ENCODE data around the gene GPATCH2L.

Gene GPATCH2L

DNA sequence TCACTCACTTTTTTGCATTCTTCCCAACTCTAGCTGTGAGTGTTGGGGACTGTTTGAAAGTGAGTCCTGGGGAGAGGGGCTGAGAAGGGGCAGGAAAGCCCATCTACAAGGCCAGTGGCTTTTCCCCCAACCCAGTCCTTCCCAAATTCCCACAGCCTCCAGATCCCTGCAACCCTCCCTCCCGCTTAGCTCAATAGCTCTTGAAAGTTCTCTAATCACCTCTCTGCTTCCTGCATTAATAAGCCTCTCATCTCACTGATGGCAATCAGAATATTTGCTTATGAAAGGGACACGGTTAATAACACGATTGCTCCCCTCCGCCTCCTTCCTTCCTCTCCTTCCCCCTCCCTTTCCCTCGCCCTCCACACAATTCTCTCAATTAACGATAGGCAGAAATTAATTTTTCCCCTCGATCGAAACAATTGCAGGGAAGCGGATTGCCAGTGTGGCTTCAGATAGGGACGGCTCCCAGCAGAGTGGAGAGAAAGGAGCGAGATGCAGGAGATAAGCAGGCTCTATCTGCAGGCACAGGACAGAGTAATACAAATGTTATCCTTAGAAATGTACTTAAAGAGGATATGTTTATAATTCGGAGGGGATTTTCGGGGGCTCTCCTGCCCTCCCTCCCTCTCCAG is 15.1 kb upstream of the GPATCH2L start:
- DNase-seq (ENCODE audit: low spot score): no peak

DNA sequence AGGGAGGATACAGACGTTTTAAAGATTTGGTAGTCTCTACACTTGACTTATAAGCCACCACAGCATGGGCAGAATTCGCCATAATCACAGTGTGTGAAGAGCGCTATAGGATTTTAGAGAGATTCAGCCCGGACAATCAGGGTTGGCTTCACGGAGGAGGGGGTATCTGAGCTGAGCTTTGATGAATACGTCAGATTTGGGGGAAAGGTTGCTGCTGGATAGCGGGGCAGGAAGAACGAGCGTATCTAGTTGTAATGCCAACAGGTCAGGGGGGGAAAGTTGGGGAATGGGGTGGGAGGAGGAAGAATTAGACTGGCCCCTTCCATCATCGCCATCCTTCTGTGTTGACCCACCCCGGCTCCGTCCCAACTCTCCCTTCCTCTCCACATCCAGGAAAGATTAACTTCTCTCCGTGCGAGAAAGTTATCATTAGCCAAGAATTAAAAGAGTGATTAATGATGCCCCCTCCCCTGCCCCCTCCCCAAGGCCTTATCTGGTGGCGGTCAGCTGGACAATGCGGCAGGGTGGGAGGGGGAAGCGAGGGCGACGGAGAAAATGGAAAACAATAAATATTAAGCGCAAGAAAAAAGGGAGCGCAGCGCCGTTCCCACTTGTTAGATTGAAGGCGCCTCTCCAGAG is 13.5 kb upstream of the GPATCH2L start:
- no peak for DNase-seq (ENCODE audit: low spot score)

DNA sequence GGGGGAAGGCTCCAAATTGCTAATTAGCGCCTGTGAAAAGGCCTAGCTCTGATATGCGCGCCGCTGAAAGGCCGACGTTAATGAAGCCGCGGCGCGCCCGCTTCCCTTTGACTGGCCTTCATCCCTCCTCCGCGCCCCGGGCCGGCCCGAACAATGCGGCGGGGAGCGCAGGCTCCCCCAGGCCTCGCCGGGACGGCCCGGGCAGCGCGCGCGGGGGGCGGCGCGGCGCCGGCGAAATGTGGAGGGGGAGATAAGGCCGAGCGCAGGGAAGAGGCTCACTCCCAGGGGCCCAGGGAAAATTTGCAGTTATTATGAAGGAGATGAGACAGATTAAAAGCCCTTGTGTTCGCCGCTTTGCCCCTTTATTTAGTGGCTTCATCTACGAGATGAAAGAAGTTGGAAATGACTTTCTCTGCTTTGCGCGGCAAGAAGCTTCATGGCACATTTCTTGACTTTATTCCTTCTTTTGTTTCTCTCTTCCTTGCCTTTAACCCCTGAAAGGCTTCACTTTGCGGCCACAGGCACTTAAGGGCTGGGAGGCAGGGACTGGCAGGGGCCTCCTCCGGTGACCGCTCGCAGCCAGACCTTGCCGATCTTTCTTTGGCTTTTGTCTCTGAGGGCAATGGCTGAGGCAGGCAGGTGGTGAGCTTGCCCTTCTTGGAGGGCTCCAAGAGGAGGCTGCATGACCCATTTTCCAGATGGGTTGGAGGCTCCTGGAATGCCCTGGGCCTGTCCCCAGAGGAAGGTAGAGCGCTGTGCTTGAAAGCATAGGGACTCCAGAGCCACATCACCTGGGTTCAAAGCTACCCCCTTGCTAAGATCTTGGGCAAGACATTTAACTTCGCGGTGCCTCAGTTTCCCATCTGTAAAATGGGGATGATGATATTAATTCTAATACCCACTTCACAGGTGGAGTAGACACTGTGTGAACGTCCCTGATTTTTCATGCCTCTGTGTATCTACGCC is 12.7 kb upstream of the GPATCH2L start:
- DNase-seq (ENCODE audit: low spot score): no peak

DNA sequence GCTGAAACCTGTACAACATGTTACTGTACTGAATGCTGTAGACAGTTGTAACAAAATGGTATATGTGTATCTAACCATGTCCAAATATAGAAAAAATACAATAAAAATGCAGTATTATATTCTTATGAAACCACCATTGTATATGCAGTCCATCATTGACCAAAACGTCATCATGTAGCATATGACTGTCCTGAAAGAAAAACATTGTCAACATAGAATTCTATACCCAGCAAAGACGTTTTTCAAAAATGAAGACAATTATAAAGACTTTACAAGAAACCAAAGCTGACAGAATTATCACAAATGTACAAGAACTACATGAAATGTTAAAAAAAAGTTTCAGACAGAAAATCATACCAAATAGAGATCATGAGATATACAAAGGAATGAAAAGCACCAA is 8.1 kb upstream of the GPATCH2L start:
- DNase-seq (ENCODE audit: low spot score): no peak

DNA sequence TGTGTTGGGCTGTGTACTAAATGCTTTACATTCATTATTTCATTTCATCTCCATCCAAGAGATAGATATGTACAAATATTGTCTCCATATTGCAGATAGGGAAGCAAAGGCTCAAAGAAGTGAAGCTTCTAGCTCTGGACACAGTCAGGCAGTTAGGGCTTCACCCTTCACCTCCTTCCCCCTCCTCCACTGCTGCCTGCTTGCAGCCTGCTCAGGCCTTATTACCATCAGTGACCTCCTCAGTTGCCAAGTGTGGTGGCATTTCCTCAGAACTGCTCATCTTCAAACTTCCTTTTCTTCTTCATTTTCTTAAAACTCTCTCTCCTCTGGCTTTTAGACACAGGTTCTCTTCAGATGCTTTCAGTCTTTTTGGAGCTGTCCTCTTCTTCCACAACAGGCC is 4.7 kb upstream of the GPATCH2L start:
- no peak for DNase-seq (ENCODE audit: low spot score)

DNA sequence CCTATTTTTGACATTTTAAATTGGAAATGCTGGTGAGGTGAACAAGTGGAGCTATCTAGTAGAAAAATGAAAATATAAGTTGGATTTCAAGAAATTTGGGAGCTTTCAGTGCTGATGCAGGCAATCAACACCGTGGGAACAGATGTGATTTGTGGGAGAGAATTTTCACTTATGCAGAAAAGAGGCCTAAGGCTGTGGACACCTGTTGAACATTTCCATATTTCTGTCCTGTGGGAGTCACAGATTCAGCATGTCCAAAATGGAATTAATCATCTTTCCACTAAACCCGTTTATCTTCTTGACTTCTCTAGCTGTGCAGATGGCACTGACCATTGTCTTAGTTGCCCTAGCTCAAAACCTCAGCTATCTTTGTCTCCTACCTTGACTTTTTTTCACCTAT is 2.5 kb upstream of the GPATCH2L start:
- DNase-seq (ENCODE audit: low spot score): no peak

DNA sequence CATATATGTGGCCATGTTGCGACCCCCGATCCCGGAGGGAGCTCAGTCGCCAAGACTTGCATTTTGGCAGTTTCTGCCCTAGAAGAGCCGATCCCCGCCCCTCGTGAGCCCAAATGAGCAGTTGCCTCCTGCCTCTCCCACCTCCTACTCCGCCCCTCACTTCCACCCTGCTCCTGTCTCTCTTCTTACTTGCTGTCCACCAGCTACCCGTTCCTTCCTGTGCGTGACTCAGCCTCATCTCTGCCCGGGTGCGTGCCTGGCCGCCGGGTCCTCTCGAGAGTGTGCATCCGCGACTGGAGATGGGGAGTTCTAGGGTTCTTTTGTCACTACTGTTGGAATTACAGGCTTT is 585 bp downstream of the GPATCH2L start:
- peak; percentile 90 for DNase-seq (ENCODE audit: low spot score)

DNA sequence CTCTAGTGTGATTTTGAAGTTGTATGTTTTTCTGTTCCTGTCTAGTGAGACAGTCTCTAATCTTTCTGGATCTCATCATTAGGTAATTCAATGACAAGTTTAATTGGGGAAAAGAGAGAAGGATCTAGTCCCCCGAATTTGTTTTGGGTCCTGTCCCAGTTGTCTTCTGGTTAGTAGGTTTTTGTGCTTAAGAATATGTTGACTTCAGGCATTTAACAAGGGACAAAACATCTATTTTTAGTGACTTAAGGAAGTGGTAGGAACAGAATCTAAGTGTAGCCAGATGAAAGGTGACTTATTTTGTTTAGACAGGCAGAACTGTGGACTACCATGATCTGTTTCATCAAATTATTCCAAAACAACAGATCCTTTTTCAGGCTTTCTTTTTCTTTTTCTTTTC is 2.2 kb downstream of the GPATCH2L start:
- no peak for DNase-seq (ENCODE audit: low spot score)

DNA sequence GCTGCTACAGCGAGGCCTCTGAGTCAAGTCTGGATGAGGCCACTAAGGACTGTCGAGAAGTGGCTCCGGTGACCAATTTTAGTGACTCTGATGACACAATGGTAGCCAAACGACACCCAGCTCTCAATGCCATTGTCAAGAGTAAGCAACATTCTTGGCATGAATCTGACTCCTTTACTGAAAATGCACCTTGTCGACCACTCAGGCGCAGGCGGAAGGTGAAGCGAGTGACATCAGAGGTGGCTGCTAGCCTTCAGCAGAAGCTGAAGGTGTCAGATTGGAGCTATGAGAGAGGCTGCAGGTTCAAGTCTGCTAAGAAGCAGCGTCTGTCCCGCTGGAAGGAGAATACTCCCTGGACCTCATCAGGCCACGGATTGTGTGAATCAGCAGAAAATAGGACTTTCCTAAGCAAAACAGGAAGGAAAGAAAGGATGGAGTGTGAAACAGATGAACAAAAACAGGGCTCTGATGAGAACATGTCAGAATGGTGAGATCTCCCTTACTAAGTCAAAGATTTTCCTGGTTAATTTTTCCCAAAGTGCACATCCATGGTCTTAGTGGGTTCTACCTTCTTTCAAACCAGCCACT is 2.9 kb downstream of the GPATCH2L start:
- DNase-seq (ENCODE audit: low spot score): peak; percentile 6

DNA sequence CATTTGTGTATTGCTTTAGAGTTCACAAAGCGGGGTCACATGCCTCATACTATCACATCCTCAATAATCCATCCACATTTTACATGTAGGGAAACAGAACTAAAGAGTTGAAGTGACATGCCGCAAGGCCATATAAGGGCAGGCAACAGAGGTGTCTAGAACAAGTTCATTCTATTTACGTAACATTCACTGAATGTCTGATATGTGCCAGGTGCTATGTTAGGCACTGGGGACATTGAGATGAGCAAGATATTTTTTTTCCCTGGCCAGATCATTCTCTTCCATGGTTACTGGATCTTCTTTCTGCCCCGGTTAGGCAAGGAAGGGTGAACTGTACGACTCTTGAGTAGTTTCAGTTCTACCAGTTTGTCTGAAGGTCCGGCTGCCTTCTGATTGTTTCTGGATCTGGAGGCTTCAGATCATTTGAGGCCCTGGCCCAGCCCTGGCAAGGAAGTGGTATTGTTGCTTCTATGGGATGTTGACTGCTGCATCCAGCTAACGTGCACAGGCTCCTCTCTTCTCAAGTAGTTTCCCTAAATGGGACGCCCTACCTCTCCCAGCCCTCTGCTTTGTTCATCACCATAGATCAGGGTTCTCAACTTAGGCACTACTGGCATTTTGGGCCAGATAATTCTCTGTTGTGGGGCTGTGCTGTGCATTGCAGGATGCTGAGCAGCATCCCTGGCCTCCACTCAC is 12.1 kb downstream of the GPATCH2L start:
- DNase-seq (ENCODE audit: low spot score): no peak

DNA sequence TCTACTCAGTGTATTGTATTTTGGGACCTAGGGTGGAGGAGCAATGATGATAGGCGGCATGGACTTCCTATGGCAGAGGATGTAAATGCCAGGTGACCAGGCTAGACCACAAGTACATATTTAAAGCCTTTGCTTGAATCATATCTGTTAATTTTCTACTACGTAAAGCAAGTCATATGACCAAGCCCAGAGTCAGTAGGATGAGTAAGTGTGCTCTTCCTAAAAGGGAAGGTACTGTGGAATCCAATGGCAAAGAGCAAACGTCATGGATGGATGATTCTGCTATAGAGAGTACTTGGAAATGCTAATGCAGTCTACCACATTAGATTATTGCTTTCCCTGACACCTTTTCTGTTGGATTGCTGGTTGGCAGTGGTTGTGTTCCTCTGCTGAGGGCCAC is 16.8 kb downstream of the GPATCH2L start:
- peak; percentile 98 for DNase-seq (ENCODE audit: low spot score)

DNA sequence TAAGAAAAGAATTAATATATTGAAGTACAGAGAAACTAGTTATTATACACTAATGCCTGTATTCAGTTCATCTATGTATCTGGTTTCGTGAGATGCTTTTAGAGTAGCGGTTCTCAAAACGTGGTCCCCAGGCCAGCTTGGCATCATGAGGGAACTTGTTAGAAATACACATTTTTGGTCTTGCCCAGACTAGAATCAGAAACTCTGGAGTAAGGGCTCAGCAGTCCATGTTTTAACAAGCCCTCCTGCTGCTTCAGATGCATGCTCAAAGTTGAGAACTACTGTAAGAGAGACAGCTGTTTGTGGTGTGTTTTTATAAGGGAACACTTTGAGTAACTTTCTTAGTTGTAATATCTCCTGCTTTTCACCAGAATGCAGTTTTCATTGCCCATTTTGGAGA is 18.1 kb downstream of the GPATCH2L start:
- DNase-seq (ENCODE audit: low spot score): no peak

DNA sequence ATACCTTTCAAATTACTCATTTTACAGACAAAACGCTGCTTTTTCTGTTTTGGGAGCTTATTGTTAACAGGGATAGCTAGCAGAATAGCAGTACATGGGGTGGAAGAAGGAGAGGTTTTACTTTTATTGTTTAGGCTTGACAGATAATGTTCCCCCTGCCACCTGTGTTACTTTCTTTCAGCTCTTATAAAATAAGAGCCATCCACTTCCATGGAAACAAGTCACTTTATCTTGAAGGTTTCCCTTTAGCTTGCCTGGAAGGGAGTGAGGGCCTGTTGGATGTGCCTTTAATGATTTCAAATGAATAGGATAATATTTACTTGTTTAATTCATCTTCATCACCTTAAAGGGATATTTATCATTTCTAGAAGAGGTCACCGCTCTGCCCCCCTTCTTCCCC is 23.3 kb downstream of the GPATCH2L start:
- no peak for DNase-seq (ENCODE audit: low spot score)

DNA sequence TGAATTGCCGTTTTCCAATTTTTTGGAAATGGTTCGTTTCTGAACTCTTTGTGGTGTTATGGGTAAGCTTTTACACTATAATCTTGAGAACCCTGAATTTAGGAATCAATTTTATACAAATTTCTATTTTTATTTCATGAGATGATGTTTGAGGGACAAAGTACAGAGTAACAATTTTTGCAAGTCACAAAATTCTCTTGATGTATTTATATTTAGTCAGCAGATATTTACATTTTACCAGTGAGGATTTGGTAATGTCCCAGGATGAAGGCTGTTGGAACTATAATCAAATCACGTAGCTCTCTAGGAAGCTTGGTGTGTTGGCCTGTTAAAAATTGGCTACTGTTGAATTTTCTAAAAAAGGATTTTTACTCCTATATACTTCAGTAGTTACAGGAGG is 24.2 kb downstream of the GPATCH2L start:
- DNase-seq (ENCODE audit: low spot score): no peak

DNA sequence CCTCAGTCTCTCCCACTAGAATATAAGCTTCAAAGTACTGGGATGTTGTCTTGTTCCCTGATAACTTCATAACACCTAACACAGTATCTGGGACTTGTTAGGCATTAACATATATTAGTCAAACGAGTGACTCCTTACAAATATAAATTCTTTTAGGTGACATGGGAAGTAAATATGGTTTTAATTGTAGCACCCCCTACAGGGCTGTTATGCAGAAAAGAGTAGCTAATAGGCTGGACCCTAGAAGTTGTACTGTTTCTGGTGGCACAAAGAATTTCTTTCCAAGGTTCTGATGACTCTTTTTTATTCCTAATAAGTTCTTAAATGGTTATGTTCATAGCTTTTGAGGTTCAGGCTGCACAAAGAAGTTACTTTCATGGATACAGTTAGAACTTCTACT is 29.8 kb downstream of the GPATCH2L start:
- DNase-seq (ENCODE audit: low spot score): peak; percentile 18

DNA sequence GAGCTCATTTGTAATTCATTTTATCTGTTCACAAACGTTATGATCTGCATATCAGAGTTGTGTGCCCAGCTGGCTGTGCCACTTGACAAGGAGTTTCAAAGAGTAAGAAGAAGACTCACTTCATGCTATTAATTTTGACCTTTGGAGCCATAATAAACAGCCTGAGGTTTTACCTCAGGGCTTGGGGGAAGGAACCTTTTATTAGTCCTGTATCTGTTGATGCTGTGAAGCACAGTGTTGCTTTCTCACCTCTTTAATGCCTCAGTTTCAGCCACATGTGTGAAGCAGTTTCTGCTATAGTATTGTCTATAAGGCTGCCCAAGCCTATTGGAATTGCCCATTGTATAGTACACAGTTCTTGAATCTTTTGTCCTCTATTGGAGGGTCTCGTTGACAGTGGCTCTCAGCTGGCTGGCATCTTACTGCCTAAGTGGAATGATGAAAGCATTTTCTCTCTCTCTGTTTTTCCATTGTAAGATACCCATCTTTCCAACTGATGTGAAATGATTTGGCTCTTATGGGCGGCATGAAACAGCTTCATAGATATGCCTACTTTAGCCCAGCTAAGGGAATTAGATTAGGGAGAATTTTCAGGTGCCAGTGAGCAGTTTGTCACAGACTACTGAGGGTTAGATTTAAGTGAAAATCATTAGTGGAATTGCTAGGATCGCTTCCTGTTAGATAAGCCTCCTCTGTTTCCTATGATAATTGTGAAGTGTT is 34.7 kb downstream of the GPATCH2L start:
- DNase-seq (ENCODE audit: low spot score): no peak

DNA sequence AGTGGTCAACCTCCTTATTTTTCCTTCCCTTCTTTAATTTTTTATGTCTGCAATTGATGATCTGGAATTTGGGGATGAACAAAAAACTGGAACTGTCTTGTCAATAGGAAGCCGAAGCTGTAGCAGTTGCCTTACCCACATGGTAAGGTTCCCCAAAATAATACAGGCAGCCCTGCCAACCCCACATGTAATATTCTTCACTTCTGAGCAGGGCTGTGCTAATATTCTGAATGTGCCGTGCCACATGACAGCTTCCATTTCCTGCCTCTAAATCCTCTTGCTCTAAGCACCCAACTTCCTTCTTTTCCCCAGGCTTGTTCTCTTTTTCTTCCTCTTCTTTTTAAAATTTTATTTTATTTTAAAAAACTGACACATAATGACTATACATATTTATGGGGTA is 39.6 kb downstream of the GPATCH2L start:
- no peak for DNase-seq (ENCODE audit: low spot score)

DNA sequence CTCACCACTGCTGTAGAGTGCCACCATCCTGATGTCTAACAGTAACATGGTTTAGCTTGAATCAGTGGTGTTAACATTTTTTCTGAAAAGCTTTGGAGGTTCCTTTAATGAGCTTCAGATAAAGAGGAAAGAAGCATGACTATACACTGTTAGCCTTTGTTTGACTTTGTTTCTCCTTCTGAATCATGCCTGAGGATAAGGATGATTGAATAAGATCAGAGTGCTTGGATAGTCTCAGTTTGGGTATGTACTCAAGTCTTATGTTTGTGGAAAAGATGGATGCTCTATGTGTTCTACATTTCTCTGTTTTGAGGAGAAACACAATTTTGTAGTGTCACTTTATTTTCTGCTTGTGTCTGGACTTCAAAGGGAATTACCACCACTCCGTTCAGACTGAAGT is 42.0 kb downstream of the GPATCH2L start:
- DNase-seq (ENCODE audit: low spot score): peak; percentile 60

DNA sequence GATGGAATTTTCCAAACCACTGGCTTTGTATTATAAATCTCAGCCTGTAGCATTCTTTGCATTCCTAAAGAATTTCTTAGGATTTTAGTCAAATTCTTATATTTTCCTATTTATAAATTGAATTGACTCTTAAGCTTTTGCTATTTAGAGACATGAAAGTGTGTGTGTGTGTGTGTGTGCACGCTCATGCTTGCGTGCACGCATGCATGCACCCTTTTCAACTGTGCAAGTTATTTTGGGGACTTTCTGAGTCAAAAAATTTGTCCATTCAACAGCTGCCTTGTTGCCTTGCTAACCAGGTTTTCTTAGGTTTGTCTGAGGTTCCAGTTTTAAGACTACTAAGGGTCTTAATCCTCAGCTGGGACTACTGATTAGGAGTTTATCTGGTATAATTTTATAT is 42.6 kb downstream of the GPATCH2L start:
- DNase-seq (ENCODE audit: low spot score): no peak

DNA sequence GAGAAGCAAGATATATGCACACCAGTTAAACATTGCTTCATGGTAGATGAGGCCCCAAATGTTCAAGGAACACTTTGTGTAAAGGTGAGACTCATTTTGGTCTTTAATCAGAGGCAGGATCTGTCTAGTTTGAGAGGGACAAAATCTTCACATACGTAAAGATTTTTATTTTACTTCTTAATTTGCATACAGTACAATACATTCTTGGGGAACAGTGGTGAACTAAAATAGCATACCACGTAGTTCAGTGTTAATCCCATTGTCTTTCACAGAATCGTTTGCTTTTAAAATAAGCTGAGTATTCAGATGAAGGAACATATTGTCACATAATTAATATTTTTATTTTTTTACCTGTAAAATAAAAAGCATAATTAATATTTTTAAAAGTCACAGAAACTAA is 43.3 kb downstream of the GPATCH2L start:
- no peak for DNase-seq (ENCODE audit: low spot score)

DNA sequence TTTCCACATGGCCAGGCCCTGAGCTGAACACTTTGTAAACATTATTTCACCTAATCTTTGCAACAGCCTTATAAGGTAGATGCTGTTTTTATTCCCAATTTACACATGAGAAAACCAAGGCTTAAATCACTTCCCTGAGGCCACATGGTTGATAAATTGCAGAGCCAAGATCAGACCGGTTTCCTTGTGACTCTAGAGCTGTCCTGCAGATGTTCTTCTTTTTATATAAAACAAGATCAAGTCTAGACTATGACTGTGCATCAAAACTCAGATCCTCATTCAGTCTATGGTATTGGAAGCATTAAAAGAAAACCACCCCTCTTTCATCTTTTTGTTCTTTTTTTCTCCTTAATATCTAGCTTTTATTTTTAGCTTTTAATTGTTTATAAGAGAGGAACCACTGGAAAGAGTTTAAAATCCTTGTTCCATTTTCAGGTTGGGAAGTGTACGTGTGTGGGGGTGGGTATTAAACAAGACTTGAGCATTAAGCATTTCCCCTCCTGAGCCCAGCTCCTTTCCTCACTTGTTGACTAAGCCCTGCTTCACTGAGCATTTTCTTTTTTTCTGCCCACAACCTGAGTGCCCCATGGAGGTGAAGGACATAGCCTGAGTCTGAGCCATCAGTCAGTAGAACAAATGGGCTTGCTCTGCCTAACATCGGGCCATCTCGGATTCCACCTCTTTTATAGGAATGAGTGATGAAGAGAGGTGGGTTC is 45.4 kb downstream of the GPATCH2L start:
- DNase-seq (ENCODE audit: low spot score): no peak
